Hepatocyte (in vitro differentiated cells): ENCODE data around the gene TSPAN9. TPM values are rescaled to one million over a fixed set of nuclear protein-coding genes. Genes with fewer than 3 reads are reported as not detected.

Experiments used
- DNase-seq: peaks from one replicate; pipeline ENCODE4 v3.0.0-alpha.2; 2016; ENCODE audit warnings: low spot score
- H2AFZ ChIP-seq: fragments of 200-600 bp; sonication (generic); 2 replicates; pipeline ENCODE4 v1.6.0; 2016; ENCODE audit warnings: antibody characterized with exemption, mild to moderate bottlenecking
- H3K27ac ChIP-seq: fragments of 200-600 bp; sonication (generic); 2 replicates; pipeline ENCODE4 v1.5.1; 2016; ENCODE audit warnings: mild to moderate bottlenecking
- H3K27me3 ChIP-seq: fragments of 200-600 bp; sonication (generic); 2 replicates; pipeline ENCODE4 v1.6.1; 2016
- H3K36me3 ChIP-seq: fragments of 200-600 bp; sonication (generic); replicated peaks from 2 replicates; pipeline ENCODE4 v1.5.1; 2016; ENCODE audit warnings: low read depth; ENCODE audit not compliant: insufficient read depth
- H3K4me1 ChIP-seq: fragments of 200-600 bp; sonication (generic); 2 replicates; pipeline ENCODE4 v1.5.1; 2016; ENCODE audit warnings: mild to moderate bottlenecking, moderate library complexity; ENCODE audit not compliant: insufficient read depth
- H3K4me2 ChIP-seq: fragments of 200-600 bp; sonication (generic); 2 replicates; pipeline ENCODE4 v1.6.0; 2016
- H3K4me3 ChIP-seq: fragments of 200-600 bp; sonication (generic); 2 replicates; pipeline ENCODE4 v1.5.1; 2016; ENCODE audit warnings: mild to moderate bottlenecking
- H3K79me2 ChIP-seq: fragments of 200-600 bp; sonication (generic); 2 replicates; pipeline ENCODE4 v1.6.0; 2017; ENCODE audit warnings: mild to moderate bottlenecking
- H3K9me2 ChIP-seq: fragments of 200-600 bp; sonication (generic); replicated peaks from 2 replicates; pipeline ENCODE4 v1.6.0; 2017; ENCODE audit warnings: mild to moderate bottlenecking; ENCODE audit not compliant: insufficient read depth
- H3K9me3 ChIP-seq: fragments of 200-600 bp; sonication (generic); 2 replicates; pipeline ENCODE4 v1.5.1; 2016; ENCODE audit warnings: low read depth, mild to moderate bottlenecking
- H4K20me1 ChIP-seq: fragments of 200-600 bp; sonication (generic); 2 replicates; pipeline ENCODE4 v1.6.0; 2016; ENCODE audit warnings: mild to moderate bottlenecking; ENCODE audit not compliant: insufficient read depth, poor library complexity, severe bottlenecking
- CTCF ChIP-seq: fragments of 200-600 bp; sonication (generic); IDR thresholded peaks from 2 replicates; pipeline ENCODE4 v1.5.1; 2016; ENCODE audit warnings: antibody characterized with exemption, mild to moderate bottlenecking; ENCODE audit not compliant: poor library complexity
- EZH2 ChIP-seq: fragments of 200-600 bp; sonication (generic); IDR thresholded peaks from 2 replicates; pipeline ENCODE4 v1.6.1; 2016; ENCODE audit warnings: antibody characterized with exemption, mild to moderate bottlenecking, borderline replicate concordance
- EZH2phosphoT487 ChIP-seq: fragments of 200-600 bp; sonication (generic); IDR thresholded peaks from one replicate; pipeline ENCODE4 v1.6.1; 2018; ENCODE audit warnings: antibody characterized with exemption, mild to moderate bottlenecking, low read depth, moderate library complexity; ENCODE audit not compliant: unreplicated experiment, severe bottlenecking
- WGBS: methylation state at CpG from one replicate; pipeline ENCODE4 v1.1.6; 2016; ENCODE audit warnings: low lambda C conversion rate; ENCODE audit errors: missing lambda C conversion rate; 5-methylcytosine and 5-hydroxymethylcytosine counted together
- polyA plus RNA-seq: library from polyadenylated mRNA; unstranded; fragments of >200 nt; fragmentation: Nextera tagmentation; extraction: Ambion mirVana; gene quantifications from 2 replicates; pipeline ENCODE4 v1.2.1, GENCODE V29; 2016
- total RNA-seq: library from RNA; depleted of rRNA; stranded (reverse); fragments of >200 nt; gene quantifications from 2 replicates; pipeline ENCODE4 v1.2.3, GENCODE V29; 2014

The TSPAN9 gene
- total and polyA plus RNA-seq, 2 experiments from 2014 or later, result 16.6 to 38.6 TPM

DNA sequence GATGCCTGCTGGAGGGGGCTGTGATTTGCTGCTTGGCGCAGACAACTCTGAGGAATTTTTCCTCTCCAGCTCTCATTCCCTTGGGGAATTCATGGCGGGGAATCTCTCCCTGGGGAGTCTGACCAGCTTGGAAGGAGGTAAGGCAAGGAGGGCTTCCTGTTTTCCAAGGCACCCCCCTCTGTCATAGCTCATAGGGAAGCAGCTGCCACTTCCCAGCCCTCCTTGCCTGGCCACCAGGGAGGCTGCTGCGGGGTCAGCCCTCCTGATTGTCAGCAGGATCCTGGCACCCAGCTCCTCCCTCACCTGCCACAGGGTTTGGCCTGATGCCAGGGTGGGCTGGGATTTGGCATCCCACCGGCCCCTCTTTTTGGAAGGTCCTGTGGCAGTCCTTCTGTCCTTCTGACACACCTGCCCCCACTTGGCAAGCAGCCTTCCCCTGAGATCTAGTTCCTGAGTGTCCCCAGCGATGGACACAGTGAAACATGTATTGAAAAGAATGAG is 74.9 kb downstream of the TSPAN9 start:
- Histone ChIP-seq H3K4me1 (peaks cover 38% of the 10 kb centered on the region), H2AFZ (no peak overlapping the region), H3K36me3 (no peaks in the 10 kb centered on the region), H3K4me3 (no peak overlapping the region), H3K4me2 (no peak overlapping the region), H4K20me1 (no peaks in the 10 kb centered on the region), H3K27ac (no peak overlapping the region), H3K27me3 (no peaks in the 10 kb centered on the region), H3K9me3 (no peaks in the 10 kb centered on the region), H3K9me2 (no peaks in the 10 kb centered on the region), H3K79me2 (peaks cover 7% of the 10 kb centered on the region)
- DNase-seq, result no peak
- 77% methylated on average over 5 of the region's 5 CpGs for WGBS
- no peak for TF ChIP-seq CTCF
- TF ChIP-seq EZH2, result no peak
- TF ChIP-seq EZH2phosphoT487, result no peak

DNA sequence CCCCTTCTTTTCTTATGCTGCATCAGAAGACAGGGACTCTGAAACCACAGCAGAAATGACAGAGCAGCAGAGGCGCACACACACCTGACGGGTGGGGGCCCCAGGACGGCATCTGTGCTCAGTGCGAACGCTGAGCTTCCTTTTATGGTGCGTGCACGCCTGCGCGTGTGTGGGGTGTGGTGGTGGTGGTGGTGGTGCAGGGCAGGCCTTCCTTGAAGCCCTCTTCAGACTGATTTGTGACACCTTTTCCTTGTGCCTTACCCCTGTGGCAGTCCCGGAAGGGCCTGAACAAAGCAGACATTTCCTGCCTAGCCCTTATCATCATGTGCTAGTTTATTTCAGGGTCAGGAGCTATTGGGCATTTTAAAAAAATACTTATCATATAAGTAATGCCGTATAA is 75.7 kb downstream of the TSPAN9 start:
- Histone ChIP-seq H3K36me3 (no peaks in the 10 kb centered on the region), H3K9me3 (no peaks in the 10 kb centered on the region), H3K4me1 (peaks cover 39% of the 10 kb centered on the region), H3K79me2 (peaks cover 2% of the 10 kb centered on the region), H2AFZ (no peak overlapping the region), H3K4me2 (no peak overlapping the region), H3K27ac (no peak overlapping the region), H3K27me3 (no peaks in the 10 kb centered on the region), H4K20me1 (no peaks in the 10 kb centered on the region), H3K9me2 (no peaks in the 10 kb centered on the region), H3K4me3 (no peak overlapping the region)
- DNase-seq, result no peak
- TF ChIP-seq EZH2phosphoT487 (no peak), EZH2 (no peak), CTCF (no peak)
- WGBS, result 97% methylated on average over 11 of the region's 11 CpGs

- Histone ChIP-seq H3K27ac (no peak overlapping the region), H3K27me3 (no peaks in the 10 kb centered on the region), H3K9me3 (no peaks in the 10 kb centered on the region), H3K79me2 (no peaks in the 10 kb centered on the region), H3K9me2 (no peaks in the 10 kb centered on the region), H3K4me2 (no peak overlapping the region), H3K4me1 (peaks cover 43% of the 10 kb centered on the region), H2AFZ (no peak overlapping the region), H4K20me1 (no peaks in the 10 kb centered on the region), H3K36me3 (no peaks in the 10 kb centered on the region), H3K4me3 (no peak overlapping the region)
- DNase-seq, result no peak
- TF ChIP-seq EZH2 (no peak), CTCF (no peak), EZH2phosphoT487 (no peak)
- 92% methylated on average over 5 of the region's 5 CpGs for WGBS
Measured at GRCh38 chr12:3154006-3154405, 76.8 kb downstream of the TSPAN9 start.
